ENCODE measurements around the gene SGMS1. TPM values are rescaled to one million over a fixed set of nuclear protein-coding genes. Genes with fewer than 3 reads are reported as not detected.

The SGMS1 gene
- total RNA-seq, 4 donors from 2014 or later, result 80.8 to 98.9 (median 90.7) TPM

DNA sequence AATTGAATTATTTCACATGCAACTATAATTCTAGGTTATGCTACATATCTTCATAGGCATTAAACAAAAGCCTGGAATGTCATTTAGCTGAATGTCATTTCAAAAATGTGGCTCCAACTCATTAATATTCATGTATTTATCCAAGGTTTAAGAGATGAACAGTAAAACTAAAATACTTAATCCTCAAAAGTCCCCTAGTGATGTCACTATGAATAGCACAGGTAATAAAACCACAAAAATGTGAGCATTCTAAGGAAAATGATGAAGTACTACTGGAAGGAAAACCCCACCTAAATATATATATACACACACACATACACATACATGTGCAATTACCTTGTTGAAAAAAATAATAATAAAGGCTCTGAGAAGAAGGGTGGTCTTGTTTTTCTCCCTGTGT is 218.0 kb downstream of the SGMS1 start:
- no peak overlapping the region for H3K4me3 ChIP-seq (replicated peaks in 1 of 3)
- DNase-seq, result no peak
- H3K9me3 ChIP-seq, result no peaks in the 10 kb centered on the region
- H3K27me3 ChIP-seq, result no peaks in the 10 kb centered on the region
- intact Hi-C loops (cut with DNase I), result no loop called here
- no peaks in the 10 kb centered on the region for H3K36me3 ChIP-seq
- TF ChIP-seq POLR2A (IDR thresholded peaks at IDR 0.05), result no peak
- TF ChIP-seq, protein P1, sequence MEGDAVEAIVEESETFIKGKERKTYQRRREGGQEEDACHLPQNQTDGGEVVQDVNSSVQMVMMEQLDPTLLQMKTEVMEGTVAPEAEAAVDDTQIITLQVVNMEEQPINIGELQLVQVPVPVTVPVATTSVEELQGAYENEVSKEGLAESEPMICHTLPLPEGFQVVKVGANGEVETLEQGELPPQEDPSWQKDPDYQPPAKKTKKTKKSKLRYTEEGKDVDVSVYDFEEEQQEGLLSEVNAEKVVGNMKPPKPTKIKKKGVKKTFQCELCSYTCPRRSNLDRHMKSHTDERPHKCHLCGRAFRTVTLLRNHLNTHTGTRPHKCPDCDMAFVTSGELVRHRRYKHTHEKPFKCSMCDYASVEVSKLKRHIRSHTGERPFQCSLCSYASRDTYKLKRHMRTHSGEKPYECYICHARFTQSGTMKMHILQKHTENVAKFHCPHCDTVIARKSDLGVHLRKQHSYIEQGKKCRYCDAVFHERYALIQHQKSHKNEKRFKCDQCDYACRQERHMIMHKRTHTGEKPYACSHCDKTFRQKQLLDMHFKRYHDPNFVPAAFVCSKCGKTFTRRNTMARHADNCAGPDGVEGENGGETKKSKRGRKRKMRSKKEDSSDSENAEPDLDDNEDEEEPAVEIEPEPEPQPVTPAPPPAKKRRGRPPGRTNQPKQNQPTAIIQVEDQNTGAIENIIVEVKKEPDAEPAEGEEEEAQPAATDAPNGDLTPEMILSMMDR (IDR thresholded peaks at IDR 0.05), result no peak
- no peak overlapping the region for H3K27ac ChIP-seq
- H3K4me1 ChIP-seq, result peaks cover 0 to 11% of the 10 kb centered on the region in 2 donors

DNA sequence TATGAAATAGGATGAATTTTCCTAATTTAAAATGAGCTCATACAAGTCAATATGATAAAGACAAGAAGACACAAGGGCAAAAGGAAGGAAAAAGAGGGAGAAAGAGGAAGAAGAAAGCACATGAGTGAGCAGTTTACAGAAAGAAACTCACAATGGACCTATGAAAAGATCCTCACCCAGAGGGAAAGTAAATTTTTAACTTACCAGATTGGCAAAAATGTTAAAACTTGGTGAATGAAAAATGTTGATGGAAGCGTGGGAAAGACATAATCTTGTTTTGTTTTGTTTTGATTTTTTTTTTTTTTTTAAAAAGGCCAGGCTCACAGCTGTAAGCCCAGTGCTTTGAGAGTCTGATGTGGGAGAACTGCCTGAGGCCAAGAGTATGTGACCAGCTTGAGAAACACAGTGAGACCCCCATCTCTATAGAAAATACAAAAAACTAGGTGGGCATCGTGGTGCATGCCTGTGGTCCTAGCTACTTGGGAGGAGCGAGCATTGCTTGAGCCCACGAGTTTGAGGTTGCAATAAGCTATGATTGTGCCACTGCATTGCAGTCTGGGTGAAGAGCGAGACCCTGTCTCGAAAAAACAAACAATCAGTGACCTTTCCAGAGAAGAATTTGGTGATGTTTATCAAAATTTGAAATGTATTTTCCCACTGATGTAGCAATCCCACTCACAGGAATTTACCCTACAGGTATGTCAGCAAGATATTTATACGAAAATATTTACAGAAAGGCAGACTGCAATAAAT is 219.6 kb downstream of the SGMS1 start:
- DNase-seq, result no peak
- Histone ChIP-seq H3K27ac (no peak overlapping the region), H3K4me3 (replicated peaks in 1 of 3) (no peak overlapping the region), H3K9me3 (no peaks in the 10 kb centered on the region), H3K36me3 (no peaks in the 10 kb centered on the region), H3K27me3 (no peaks in the 10 kb centered on the region), H3K4me1 (no peaks in the 10 kb centered on the region)
- intact Hi-C loops (cut with DNase I), result no loop called here
- TF ChIP-seq, protein P1 (IDR thresholded peaks at IDR 0.05), result no peak
- TF ChIP-seq POLR2A (IDR thresholded peaks at IDR 0.05), result no peak
- 86 to 92% methylated on average over 7 of the region's 7 CpGs for WGBS, 2 donors

DNA sequence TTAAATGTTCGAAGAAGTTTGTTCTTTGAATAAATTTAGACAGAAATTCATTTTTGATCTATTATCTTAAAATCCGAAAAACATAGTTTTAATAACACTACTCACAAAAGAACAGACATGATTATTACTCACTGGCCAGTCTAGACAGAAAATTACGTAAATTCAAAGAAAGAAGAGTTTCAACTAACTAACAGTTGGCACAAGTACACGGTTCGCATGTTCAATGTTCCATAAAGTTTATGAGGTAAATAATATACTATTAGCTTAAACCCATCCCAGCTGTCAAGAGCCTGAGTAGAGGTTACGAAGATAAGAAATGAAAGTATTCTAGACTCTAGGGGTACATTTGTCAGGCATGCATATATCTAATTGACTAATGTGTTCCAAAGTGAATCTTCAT is 220.7 kb downstream of the SGMS1 start:
- intact Hi-C loops (cut with DNase I), result no loop called here
- Histone ChIP-seq H3K27me3 (no peaks in the 10 kb centered on the region), H3K4me3 (replicated peaks in 1 of 3) (no peak overlapping the region), H3K36me3 (no peaks in the 10 kb centered on the region), H3K27ac (no peak overlapping the region), H3K9me3 (no peaks in the 10 kb centered on the region), H3K4me1 (no peaks in the 10 kb centered on the region)
- TF ChIP-seq, protein P1 (IDR thresholded peaks at IDR 0.05), result no peak
- no peak for TF ChIP-seq POLR2A (IDR thresholded peaks at IDR 0.05)
- 94 to 95% methylated on average over 6 of the region's 6 CpGs for WGBS, 2 donors
- no peak for DNase-seq

DNA sequence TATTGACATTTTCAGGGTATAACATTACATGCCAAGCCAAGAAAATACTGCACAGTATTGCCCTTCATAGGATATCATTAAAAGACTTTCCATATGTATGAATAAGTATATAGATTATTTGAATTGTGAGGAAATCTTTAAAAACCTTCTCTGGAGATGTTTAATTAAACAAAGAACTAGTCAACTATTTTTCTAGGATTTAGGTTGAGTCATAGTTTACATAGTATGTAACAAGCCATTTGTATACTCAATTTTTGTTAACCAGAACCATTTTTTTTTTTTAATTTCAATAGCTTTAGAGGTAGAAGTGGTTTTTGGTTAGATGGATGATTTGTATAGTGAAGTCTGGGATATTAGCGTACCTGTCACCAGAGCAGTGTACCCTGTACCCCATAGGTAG is 221.3 kb downstream of the SGMS1 start:
- no peak for DNase-seq
- Histone ChIP-seq H3K36me3 (no peaks in the 10 kb centered on the region), H3K27me3 (no peaks in the 10 kb centered on the region), H3K4me1 (no peaks in the 10 kb centered on the region), H3K27ac (no peak overlapping the region), H3K9me3 (no peaks in the 10 kb centered on the region), H3K4me3 (replicated peaks in 1 of 3) (no peak overlapping the region)
- TF ChIP-seq POLR2A (IDR thresholded peaks at IDR 0.05), result no peak
- TF ChIP-seq, protein P1 (IDR thresholded peaks at IDR 0.05), result no peak
- intact Hi-C loops (cut with DNase I), result no loop called here
- WGBS, 2 donors, result 100% methylated on average over 1 of the region's 1 CpG

DNA sequence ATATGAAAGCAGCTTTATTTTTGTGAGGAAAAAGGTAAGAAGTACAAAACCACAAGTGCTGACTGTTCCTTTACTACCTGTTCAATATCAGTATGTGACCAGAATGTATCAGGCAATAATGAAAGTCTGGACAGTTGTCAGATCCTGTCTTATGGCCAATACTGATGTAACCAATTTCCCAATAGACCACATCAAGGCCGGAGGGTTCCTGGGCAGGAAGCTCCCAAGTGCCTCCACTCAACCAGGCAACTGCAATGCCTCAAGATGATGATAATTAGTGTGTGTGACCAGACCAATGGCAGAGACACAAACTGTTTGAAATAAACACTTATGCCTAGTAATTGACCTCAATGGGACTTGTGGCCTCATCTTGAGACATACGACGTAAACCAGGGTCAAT is 223.1 kb downstream of the SGMS1 start:
- no peak overlapping the region for H3K4me3 ChIP-seq (replicated peaks in 1 of 3)
- DNase-seq, result no peak
- H3K4me1 ChIP-seq, result peaks cover 0 to 4% of the 10 kb centered on the region in 2 donors
- no peak overlapping the region for H3K27ac ChIP-seq
- WGBS, 2 donors, result 82 to 85% methylated on average over 3 of the region's 3 CpGs
- no peaks in the 10 kb centered on the region for H3K9me3 ChIP-seq
- H3K36me3 ChIP-seq, result no peaks in the 10 kb centered on the region
- TF ChIP-seq, protein P1 (IDR thresholded peaks at IDR 0.05), result no peak
- TF ChIP-seq POLR2A (IDR thresholded peaks at IDR 0.05), result no peak
- H3K27me3 ChIP-seq, result no peaks in the 10 kb centered on the region
- intact Hi-C loops (cut with DNase I), result no loop called here
